ENCODE results near the gene NGDN. TPM values are rescaled to one million over a fixed set of nuclear protein-coding genes. Genes with fewer than 3 reads are reported as not detected.

Gene NGDN
- total and polyA plus RNA-seq, 2 of the 8 experiments (the other 6 are each of a cell fraction or from before 2014, with no cell fraction given), result 39.8 to 48.8 TPM

- TF ChIP-seq CHD1 (IDR thresholded peaks at IDR 0.05; ENCODE audit: low read depth, low read length), result no peak
Observed at GRCh38 chr14:23445773-23446172, 23.7 kb upstream of the NGDN start (continued).
